ENCODE measurements around the gene DGKA.

DNA sequence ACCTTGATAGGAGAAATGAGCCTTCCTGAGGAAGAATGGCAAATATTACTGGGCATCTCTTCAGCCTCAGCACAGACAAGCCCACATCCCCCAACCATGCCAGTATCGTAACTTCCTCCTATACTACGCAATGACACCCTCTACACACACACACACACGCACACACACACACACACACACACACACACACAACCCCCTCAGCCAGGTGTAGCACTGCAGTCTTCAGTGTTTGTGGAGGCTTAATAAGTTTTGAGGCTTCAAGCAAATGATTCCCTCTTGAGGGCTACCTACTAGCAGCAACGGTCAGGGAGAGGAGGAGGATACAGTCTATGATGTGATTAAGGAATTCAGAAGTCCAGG lies 1.6 kb downstream of the DGKA start:
- TF ChIP-seq, protein P1, sequence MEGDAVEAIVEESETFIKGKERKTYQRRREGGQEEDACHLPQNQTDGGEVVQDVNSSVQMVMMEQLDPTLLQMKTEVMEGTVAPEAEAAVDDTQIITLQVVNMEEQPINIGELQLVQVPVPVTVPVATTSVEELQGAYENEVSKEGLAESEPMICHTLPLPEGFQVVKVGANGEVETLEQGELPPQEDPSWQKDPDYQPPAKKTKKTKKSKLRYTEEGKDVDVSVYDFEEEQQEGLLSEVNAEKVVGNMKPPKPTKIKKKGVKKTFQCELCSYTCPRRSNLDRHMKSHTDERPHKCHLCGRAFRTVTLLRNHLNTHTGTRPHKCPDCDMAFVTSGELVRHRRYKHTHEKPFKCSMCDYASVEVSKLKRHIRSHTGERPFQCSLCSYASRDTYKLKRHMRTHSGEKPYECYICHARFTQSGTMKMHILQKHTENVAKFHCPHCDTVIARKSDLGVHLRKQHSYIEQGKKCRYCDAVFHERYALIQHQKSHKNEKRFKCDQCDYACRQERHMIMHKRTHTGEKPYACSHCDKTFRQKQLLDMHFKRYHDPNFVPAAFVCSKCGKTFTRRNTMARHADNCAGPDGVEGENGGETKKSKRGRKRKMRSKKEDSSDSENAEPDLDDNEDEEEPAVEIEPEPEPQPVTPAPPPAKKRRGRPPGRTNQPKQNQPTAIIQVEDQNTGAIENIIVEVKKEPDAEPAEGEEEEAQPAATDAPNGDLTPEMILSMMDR (IDR thresholded peaks at IDR 0.05) = no peak
- no peak for TF ChIP-seq ZFX (IDR thresholded peaks at IDR 0.05; ENCODE audit: borderline replicate concordance)
